CD4-positive, alpha-beta T cell treated with Interleukin-12 subunit alpha and Interleukin-12 subunit beta, for 1 hour (primary cell): ENCODE results near the gene ETV3L.

Source experiments
- DNase-seq: peaks from one replicate; pipeline ENCODE4 v3.0.0-alpha.2; 2020

ETV3L gene

DNA sequence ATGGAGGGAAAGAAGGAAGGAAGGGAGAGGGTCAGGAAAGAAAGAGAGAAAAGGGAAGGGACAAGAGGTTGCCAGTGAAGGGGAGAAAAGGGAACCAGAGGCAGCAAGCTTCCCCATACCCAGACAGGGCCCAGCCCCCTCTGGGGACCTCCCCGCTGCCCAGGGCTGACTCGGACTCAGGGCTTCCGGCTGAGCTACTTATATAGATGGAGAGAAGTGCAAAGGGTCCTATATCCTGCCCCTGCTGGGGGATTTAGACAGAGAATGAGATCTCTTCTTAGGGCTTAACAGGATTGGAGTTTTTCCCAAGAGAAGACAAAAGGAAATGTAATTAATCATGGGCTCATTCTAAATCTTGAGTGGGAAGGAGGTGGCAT is at the start of gene ETV3L:
Gene ETV3L, minus strand, starts transcription at position 176 of the 377 bp plus-strand sequence. CDS start 285 bp downstream, outside the sequence.
- DNase-seq = no peak

DNA sequence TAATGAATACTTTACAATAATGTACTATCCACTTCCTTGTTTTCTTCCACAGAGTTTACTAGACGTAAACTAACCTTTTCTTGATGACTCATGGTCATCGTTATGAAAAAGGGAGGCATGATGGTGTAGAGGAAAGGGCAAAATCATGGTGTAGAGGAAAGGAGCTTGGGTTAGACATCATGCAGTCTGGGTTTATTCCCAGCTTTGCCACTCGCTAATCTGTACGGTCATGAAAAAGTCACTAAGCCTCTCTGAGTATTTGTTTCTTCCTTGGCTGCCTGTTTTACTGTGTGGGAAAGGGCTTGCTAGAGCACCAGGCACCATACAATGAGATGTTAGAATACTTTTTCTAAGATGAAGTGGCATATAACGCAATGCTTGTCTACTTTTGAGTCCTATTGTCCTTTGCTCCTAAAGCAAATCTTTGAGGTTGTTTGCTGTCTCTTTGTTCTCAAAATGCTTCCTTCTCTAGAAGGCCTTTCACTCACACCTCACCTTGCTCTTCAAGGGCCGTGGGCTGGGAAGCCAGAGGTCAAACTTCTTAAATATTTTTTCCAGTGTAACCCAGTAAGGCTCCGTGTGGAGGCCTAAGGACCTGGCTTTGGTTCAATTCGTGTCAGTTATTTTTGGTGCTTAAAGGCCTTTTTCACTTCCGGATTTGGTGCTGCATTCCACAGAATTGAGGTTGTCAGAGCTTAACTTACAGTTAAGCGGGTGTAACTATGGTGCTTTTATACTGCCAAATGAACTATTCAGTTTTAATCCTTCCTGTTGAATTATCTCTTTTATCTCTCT is 48.5 kb upstream of the ETV3L start:
- no peak for DNase-seq

GRCh38 chr1:157147037-157147436 is 47.4 kb upstream of the ETV3L start:
- DNase-seq = no peak

DNA sequence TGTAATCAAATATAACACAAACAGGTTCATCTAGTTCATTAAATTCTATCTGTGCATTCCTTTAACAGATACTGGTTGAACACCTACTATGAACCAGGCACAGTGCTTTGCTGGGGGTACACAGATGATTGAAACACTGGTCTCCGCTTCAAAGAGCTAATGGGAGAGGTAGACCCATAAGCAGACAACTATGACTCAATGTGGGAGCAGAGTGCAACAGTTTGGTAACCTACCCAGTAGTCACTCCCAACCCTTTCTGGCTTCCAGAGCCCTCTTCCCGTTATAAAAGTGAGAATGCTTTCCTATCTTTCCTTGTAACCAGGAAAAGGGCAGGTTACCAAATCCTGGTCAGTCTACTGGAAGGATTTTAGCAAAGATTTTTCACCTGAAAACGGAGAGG is 46.6 kb upstream of the ETV3L start:
- no peak for DNase-seq

- DNase-seq = no peak
Measured at GRCh38 chr1:157145076-157145475, 45.5 kb upstream of the ETV3L start.

DNA sequence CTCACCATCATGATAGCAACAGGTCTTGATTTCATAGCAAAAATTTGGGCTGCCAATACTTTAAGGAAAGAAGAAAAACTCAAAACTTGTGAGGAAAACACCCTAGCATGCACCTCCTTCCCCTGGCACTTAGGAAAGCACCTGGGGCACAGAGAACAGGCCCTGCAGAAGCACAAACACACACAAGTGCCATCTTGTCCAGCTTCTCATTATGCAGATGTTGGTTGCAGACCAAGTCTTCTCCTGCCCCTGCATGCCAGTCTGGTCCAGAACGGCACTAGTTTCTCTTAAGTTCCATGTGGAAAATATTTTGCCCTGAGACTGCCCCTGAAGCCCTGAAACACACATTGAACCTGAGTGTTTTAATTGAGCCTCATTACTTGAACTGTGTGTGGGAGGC is 44.9 kb upstream of the ETV3L start:
- no peak for DNase-seq

DNA sequence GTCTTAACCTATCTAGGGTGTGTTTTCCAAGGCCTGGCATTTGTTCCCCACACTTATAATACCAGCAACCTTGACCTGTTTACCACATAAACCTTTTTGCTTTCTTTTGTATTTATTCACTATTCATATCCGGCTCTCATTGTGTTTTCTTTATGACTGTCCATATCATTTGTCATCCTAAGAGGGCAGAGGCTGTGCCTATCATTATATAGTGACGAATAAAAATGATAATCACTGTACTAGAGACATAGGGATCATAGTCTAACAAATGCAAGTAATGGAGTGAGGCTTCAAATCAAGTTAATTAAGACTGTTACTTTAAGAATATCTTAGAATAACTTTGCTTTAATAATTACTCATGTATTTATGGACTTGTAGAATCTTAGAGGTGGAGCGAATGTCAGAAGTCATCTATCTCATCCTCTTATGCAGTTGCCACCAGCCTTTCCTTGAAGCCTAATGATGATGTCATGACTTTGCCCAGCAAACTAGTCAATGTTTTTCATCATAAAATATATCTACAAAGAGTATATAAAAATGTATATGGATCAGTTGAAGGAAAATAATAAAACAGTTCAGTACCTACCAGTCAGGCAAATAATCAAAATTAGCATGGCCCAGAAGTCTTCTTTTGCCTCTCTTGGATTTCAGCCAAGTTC is 43.3 kb upstream of the ETV3L start:
- no peak for DNase-seq

DNA sequence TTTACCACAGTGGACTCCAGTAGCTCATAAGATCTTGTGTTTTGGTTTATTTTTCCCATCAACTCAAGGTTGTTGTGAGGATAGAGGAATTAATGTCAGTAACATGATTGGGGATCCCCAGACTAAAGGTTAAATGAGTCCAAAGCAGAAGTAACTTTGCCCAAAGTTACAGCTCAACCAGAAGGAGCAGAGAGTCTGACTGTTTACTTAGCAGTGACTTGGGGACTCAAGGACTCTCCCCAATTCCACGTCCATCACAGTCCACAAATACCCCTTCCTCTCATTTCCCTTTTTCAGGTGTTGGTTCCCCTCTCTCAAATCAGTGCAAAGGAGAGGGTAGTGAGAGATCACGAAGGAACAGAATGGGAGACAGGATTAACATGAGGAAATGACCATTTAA is 42.6 kb upstream of the ETV3L start:
- no peak for DNase-seq

GRCh38 chr1:157141212-157141855 is 41.7 kb upstream of the ETV3L start:
- no peak for DNase-seq

DNA sequence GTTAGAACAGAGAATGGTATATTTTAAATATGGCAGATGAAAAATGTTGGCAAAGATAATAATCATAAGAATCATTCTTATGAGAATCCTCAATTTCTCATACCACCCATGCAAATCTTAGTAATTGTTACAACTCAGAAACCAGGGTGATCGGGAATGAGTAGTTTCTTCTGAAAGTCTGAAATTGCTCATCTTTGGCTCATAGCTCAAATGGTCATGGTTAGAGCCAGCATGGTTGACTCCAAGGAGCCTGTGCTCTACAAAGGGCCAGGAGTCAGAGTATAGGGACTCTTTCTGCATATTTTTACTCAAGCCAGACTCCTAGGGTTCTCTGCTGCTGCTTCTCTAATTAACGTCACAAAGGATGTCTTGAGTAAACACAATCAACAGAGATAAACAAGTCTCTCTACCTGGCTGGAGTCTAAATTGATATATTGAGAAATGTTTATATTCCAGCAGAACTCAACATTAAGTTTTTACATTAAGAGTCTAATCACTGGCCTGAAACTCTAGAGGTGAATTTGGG is 40.5 kb upstream of the ETV3L start:
- DNase-seq = no peak

- no peak for DNase-seq
Measured at GRCh38 chr1:157139052-157139715, 39.6 kb upstream of the ETV3L start.

- DNase-seq = peak; percentile 91
Measured at GRCh38 chr1:157138220-157139051, 38.8 kb upstream of the ETV3L start, which contains the start of gene ETV3. ETV3 (minus strand) TSS chr1:157138395; CDS start chr1:157136352, 2,043 bp downstream.

- peak; percentile 33 for DNase-seq
Measured at GRCh38 chr1:157137408-157138219, 38.0 kb upstream of the ETV3L start.

GRCh38 chr1:157137046-157137407 is 37.4 kb upstream of the ETV3L start:
- DNase-seq = no peak

DNA sequence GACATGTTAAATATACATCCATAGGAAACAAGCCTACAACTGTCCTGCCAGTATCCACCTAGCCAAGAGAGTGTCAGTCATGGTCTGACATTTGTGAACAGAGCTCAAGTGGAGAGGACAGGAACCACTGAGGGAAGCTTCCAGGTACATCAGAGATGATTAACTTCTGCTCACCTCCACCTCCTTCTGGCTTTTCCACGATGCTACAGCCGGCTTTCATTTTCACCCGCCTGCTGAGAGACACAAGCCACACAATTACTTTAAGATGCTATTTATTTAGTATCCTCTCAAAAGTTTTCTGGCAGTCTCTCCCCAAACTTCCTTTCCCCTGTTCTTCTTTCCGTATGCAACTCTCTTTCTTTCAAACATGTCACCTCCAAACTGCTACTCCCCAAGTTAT is 36.5 kb upstream of the ETV3L start:
- DNase-seq = peak; percentile 18

GRCh38 chr1:157135646-157136045 is 36.0 kb upstream of the ETV3L start:
- no peak for DNase-seq

DNA sequence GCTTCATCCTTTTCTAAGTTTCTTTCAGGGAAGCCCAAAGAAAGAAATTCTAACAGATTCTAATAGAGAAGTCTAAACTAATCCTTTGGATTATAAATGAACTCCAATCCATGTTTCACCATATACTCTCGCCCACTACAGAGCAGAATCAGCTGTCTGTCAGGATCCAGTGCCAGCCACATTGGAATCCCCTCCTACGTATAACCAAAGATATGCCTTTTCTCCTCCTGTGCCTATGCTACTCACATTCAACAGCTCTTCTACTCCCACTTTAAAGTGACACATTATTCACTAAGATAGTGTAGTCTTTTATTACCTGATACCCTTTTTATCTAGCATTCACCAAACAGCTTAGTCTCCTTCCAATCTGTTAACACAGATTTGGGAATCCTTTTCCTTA is 35.5 kb upstream of the ETV3L start:
- no peak for DNase-seq

- DNase-seq = no peak
Measured at GRCh38 chr1:157134442-157134841, 34.8 kb upstream of the ETV3L start.

GRCh38 chr1:157133426-157133825 is 33.8 kb upstream of the ETV3L start:
- peak; percentile 73 for DNase-seq

- no peak for DNase-seq
Measured at GRCh38 chr1:157132616-157133167, 33.1 kb upstream of the ETV3L start.

GRCh38 chr1:157132111-157132510 is 32.5 kb upstream of the ETV3L start:
- no peak for DNase-seq
